PC-9 (cell line): ENCODE measurements around the gene TOGARAM2. TPM values are rescaled to one million over a fixed set of nuclear protein-coding genes. Genes with fewer than 3 reads are reported as not detected.
A peak's percentile ranks its signal among the peaks of the same experiment; 100 is the strongest.

Experiments used
- BruUV-seq: library from RNA; stranded (reverse); fragments of 400-500 nt; replicated peaks from 2 replicates; lab custom pipeline; 2021; lab: Mats Ljungman, UMichigan
- CTCF ChIA-PET: fragments of 300-600 bp; sonication (Branson Sonifier 250); formaldehyde crosslinking; loops from one replicate; lab custom pipeline; 2022; ENCODE audit warnings: antibody characterized with exemption; lab: Charles Lee
- POLR2A ChIA-PET: fragments of 300-600 bp; sonication (Branson Sonifier 250); formaldehyde crosslinking; loops from one replicate; lab custom pipeline; 2022; ENCODE audit warnings: antibody characterized with exemption; ENCODE audit not compliant: unreplicated experiment; lab: Charles Lee
- DNase-seq, 2 experiments: peaks; one replicate each; pipeline versions ENCODE4 v3.0.0 to v3.0.0-alpha.2; 2015 to 2022; ENCODE audit warnings: mixed read lengths in 1 of 2
- H2AFZ ChIP-seq: fragments of 200-600 bp; sonication (generic); 2 replicates; pipeline ENCODE4 v1.8.1; 2017; ENCODE audit warnings: antibody characterized with exemption
- H3F3A ChIP-seq: fragments of 200-600 bp; sonication (generic); 2 replicates; pipeline ENCODE4 v1.8.1; 2017; ENCODE audit warnings: antibody characterized with exemption, mild to moderate bottlenecking, low read depth; ENCODE audit not compliant: insufficient read depth
- H3K27ac ChIP-seq: fragments of 200-600 bp; sonication (generic); 2 replicates; pipeline ENCODE4 v1.6.1; 2016; ENCODE audit warnings: mixed run types
- H3K27me3 ChIP-seq: fragments of 200-600 bp; sonication (generic); 2 replicates; pipeline ENCODE4 v1.6.1; 2016; ENCODE audit warnings: low read depth, mixed run types; ENCODE audit not compliant: insufficient read depth
- H3K36me3 ChIP-seq: fragments of 200-600 bp; sonication (generic); 2 replicates; pipeline ENCODE4 v1.6.1; 2016; ENCODE audit warnings: low read depth, mixed run types
- H3K4me1 ChIP-seq: fragments of 200-600 bp; sonication (generic); replicated peaks from 2 replicates; pipeline ENCODE4 v1.6.1; 2016; ENCODE audit warnings: mixed run types; ENCODE audit not compliant: insufficient read depth
- H3K4me2 ChIP-seq: fragments of 200-600 bp; sonication (generic); 2 replicates; pipeline ENCODE4 v1.6.1; 2017; ENCODE audit warnings: mixed run types
- H3K4me3 ChIP-seq: fragments of 200-600 bp; sonication (generic); 2 replicates; pipeline ENCODE4 v1.6.1; 2016; ENCODE audit warnings: mixed run types
- H3K79me2 ChIP-seq: fragments of 200-600 bp; sonication (generic); 2 replicates; pipeline ENCODE4 v1.6.1; 2017; ENCODE audit warnings: low read depth, mixed run types
- H3K9me2 ChIP-seq: fragments of 200-600 bp; sonication (generic); 2 replicates; pipeline ENCODE4 v1.8.1; 2017; ENCODE audit warnings: mild to moderate bottlenecking; ENCODE audit not compliant: insufficient read depth
- H3K9me3 ChIP-seq: fragments of 200-600 bp; sonication (generic); 2 replicates; pipeline ENCODE4 v1.8.1; 2016; ENCODE audit warnings: low read depth; ENCODE audit not compliant: insufficient read depth
- H4K20me1 ChIP-seq: fragments of 200-600 bp; sonication (generic); 2 replicates; pipeline ENCODE4 v1.8.1; 2017; ENCODE audit not compliant: insufficient read depth
- EZH2 ChIP-seq: fragments of 200-600 bp; sonication (generic); IDR thresholded peaks from 2 replicates; pipeline ENCODE4 v1.8.0; 2017; ENCODE audit warnings: antibody characterized with exemption, low read depth
- intact Hi-C: fragments of 100-400 bp; cut with micrococcal nuclease; formaldehyde crosslinking; loops from one replicate; pipeline ENCODE4 v1.10.0; 2022; ENCODE audit not compliant: unreplicated experiment
- total RNA-seq: library from RNA; stranded (reverse); gene quantifications from 2 replicates; pipeline ENCODE4 v1.2.3, GENCODE V29; 2021
- TF ChIP-seq, protein P1 (sequence below): fragments of 200-600 bp; sonication (generic); conservative IDR thresholded peaks from 2 replicates; pipeline ENCODE4 v1.6.1; 2017; ENCODE audit warnings: mixed run types, antibody characterized with exemption, mild to moderate bottlenecking, moderate library complexity

TOGARAM2 gene
- total RNA-seq, 1 experiment from 2014 or later, result 0.44 TPM

DNA sequence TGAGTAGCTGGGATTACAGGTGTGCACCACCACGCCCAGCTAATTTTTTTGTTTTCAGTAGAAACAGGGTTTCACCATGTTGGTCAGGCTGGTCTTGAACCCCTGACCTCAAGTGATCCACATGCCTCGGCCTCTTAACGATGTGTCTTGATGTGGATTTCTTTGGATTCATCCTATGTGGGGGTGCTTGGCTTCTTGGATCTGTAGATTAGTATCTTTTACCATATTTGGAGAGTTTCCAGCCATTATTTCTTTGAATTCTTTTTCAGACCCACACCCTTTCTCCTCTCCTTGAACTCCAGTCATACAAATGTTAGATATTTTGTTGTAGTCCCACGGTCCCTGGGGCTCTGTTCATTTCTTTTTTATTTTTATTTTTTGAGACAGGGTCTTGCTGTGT, 6.8 kb upstream of the TOGARAM2 start:
- no peaks in the 10 kb centered on the region for H3K9me3 ChIP-seq
- no peak overlapping the region for H2AFZ ChIP-seq
- ChIA-PET POLR2A (no interaction called here), CTCF (no interaction called here)
- no peak for DNase-seq
- peaks cover 25% of the 10 kb centered on the region for H3K4me1 ChIP-seq
- H3K36me3 ChIP-seq, result no peaks in the 10 kb centered on the region
- TF ChIP-seq EZH2, result no peak
- TF ChIP-seq, protein P1, sequence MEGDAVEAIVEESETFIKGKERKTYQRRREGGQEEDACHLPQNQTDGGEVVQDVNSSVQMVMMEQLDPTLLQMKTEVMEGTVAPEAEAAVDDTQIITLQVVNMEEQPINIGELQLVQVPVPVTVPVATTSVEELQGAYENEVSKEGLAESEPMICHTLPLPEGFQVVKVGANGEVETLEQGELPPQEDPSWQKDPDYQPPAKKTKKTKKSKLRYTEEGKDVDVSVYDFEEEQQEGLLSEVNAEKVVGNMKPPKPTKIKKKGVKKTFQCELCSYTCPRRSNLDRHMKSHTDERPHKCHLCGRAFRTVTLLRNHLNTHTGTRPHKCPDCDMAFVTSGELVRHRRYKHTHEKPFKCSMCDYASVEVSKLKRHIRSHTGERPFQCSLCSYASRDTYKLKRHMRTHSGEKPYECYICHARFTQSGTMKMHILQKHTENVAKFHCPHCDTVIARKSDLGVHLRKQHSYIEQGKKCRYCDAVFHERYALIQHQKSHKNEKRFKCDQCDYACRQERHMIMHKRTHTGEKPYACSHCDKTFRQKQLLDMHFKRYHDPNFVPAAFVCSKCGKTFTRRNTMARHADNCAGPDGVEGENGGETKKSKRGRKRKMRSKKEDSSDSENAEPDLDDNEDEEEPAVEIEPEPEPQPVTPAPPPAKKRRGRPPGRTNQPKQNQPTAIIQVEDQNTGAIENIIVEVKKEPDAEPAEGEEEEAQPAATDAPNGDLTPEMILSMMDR, result no peak
- H3K79me2 ChIP-seq, result no peaks in the 10 kb centered on the region
- H3K27ac ChIP-seq, result no peak overlapping the region
- H3K27me3 ChIP-seq, result no peaks in the 10 kb centered on the region
- H3K9me2 ChIP-seq, result no peaks in the 10 kb centered on the region
- intact Hi-C loops, result no loop called here
- H4K20me1 ChIP-seq, result no peaks in the 10 kb centered on the region
- no peak overlapping the region for H3K4me2 ChIP-seq
- peaks cover 17% of the 10 kb centered on the region for H3F3A ChIP-seq
- BruUV-seq, result no TSS peak
- H3K4me3 ChIP-seq, result no peak overlapping the region

DNA sequence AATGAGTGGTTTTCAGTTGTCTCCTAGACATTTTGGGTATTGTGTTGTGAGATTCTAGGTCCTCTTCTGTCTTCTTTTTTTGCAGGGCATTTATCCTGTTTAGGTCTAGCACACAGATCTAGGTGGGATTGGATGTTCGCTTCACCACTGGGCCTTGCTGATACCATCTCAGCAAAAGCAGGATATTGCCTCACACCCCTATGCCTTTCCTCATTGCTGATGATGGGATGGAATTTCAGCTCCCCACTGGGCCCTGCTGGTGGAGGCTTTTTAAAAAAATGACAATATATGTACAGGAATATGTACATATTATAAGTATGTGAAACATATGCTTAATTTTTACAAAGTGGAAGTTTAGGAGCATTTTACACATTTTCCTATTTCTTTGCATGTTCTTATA, 5.4 kb upstream of the TOGARAM2 start:
- Histone ChIP-seq H3F3A (peaks cover 17% of the 10 kb centered on the region), H3K4me2 (peak overlapping the region; percentile 42; the same call in 1 of the 2 replicates), H3K4me3 (no peak overlapping the region), H3K36me3 (no peaks in the 10 kb centered on the region), H3K4me1 (peaks cover 39% of the 10 kb centered on the region), H2AFZ (no peak overlapping the region), H3K27me3 (no peaks in the 10 kb centered on the region), H3K27ac (peak overlapping the region; percentile 56), H3K9me2 (no peaks in the 10 kb centered on the region), H4K20me1 (no peaks in the 10 kb centered on the region), H3K79me2 (no peaks in the 10 kb centered on the region), H3K9me3 (no peaks in the 10 kb centered on the region)
- no TSS peak for BruUV-seq
- no peak for DNase-seq
- intact Hi-C loops, result loop anchor here (1.0 kb wide), 3 partner anchors 18 to 141 kb away; no protein-coding TSS in a partner anchor
- POLR2A ChIA-PET, result no interaction called here
- CTCF ChIA-PET, result no interaction called here
- TF ChIP-seq, protein P1, result no peak
- TF ChIP-seq EZH2, result no peak

DNA sequence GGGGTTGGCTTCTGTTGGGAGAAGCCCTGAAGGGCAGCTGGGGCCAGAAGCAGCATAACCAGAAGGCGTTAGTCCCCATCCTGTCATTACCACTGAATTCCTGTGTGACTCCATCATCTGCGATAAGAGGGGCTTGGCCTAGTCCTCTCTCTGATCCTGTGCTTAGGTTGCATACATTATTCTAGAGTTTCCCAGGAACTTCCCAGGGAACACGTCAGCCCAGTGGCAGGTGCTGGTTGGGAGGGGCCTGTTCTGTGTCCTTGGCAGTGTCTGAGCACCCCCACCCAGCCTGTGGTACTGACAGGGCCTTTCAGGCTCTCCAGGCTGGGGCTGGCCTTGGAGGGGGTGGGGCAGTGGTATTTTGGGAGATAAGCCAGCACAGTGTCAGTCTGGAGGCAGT, 4.5 kb upstream of the TOGARAM2 start:
- POLR2A ChIA-PET, result no interaction called here
- TF ChIP-seq, protein P1, result no peak
- TF ChIP-seq EZH2, result no peak
- no peak overlapping the region for H2AFZ ChIP-seq
- CTCF ChIA-PET, result interaction anchor here (0.5 kb wide), 1 partner anchor 114 kb away, joined by 5 read pairs; no protein-coding TSS in a partner anchor
- peak overlapping the region; percentile 42 for H3K4me2 ChIP-seq
- no peaks in the 10 kb centered on the region for H3K9me3 ChIP-seq
- no peak overlapping the region for H3K4me3 ChIP-seq
- H3K36me3 ChIP-seq, result no peaks in the 10 kb centered on the region
- BruUV-seq, result no TSS peak
- no peaks in the 10 kb centered on the region for H4K20me1 ChIP-seq
- peaks cover 39% of the 10 kb centered on the region for H3K4me1 ChIP-seq
- H3K9me2 ChIP-seq, result no peaks in the 10 kb centered on the region
- H3K27me3 ChIP-seq, result no peaks in the 10 kb centered on the region
- peak; percentile 92 to 99 for DNase-seq
- intact Hi-C loops, result loop anchor here (1.0 kb wide), 3 partner anchors 17 to 140 kb away; no protein-coding TSS in a partner anchor
- no peaks in the 10 kb centered on the region for H3K79me2 ChIP-seq
- peak overlapping the region; percentile 56 for H3K27ac ChIP-seq
- peaks cover 17% of the 10 kb centered on the region for H3F3A ChIP-seq
